Activated T-cell treated with anti-CD3 and anti-CD28 coated beads for 1 hour (primary cell): ENCODE measurements around the gene RGS17.
A peak's percentile ranks its signal among the peaks of the same experiment; 100 is the strongest.
"Not testable (repeated sequence)": the region's sequence is repeated elsewhere in the genome, so short reads cannot be mapped to it uniquely, and the experiment has no call there.

Experiments
- DNase-seq: peaks from one replicate; pipeline ENCODE4 v3.0.0-alpha.2; 2020; ENCODE audit warnings: low read depth

Gene RGS17

GRCh38 chr6:152983637-152984512 is 147.2 kb downstream of the RGS17 start:
- peak; percentile 90 for DNase-seq

- peak; percentile 94 for DNase-seq
Measured at GRCh38 chr6:152982904-152983636, 148.0 kb downstream of the RGS17 start, which contains the start of gene FBXO5. Gene FBXO5 (minus strand): TSS chr6:152983041. CDS start chr6:152982959, 82 bp downstream.

GRCh38 chr6:152981989-152982903 is 148.8 kb downstream of the RGS17 start:
- no peak for DNase-seq

GRCh38 chr6:152981219-152981618 is 149.9 kb downstream of the RGS17 start:
- DNase-seq: no peak

GRCh38 chr6:152980656-152981055 is 150.4 kb downstream of the RGS17 start:
- DNase-seq: no peak

- DNase-seq: no peak
Measured at GRCh38 chr6:152979116-152979515, 152.0 kb downstream of the RGS17 start.

GRCh38 chr6:152978058-152978457 is 153.0 kb downstream of the RGS17 start:
- DNase-seq: no peak

- DNase-seq: no peak
Measured at GRCh38 chr6:152977556-152977955, 153.5 kb downstream of the RGS17 start.

GRCh38 chr6:152976749-152977148 is 154.3 kb downstream of the RGS17 start:
- DNase-seq: no peak

GRCh38 chr6:152975204-152975915 is 155.7 kb downstream of the RGS17 start:
- DNase-seq: no peak

- DNase-seq: no peak
Measured at GRCh38 chr6:152973916-152974315, 157.2 kb downstream of the RGS17 start.

- no peak for DNase-seq
Measured at GRCh38 chr6:152969688-152970418, 161.2 kb downstream of the RGS17 start.

- not testable (repeated sequence) for DNase-seq
Measured at GRCh38 chr6:152966168-152966894, 164.8 kb downstream of the RGS17 start.

GRCh38 chr6:152959333-152959732 is 171.7 kb downstream of the RGS17 start:
- DNase-seq: no peak

GRCh38 chr6:152957796-152958195 is 173.3 kb downstream of the RGS17 start:
- no peak for DNase-seq
